ENCODE measurements around the gene PADI1.

The PADI1 gene

DNA sequence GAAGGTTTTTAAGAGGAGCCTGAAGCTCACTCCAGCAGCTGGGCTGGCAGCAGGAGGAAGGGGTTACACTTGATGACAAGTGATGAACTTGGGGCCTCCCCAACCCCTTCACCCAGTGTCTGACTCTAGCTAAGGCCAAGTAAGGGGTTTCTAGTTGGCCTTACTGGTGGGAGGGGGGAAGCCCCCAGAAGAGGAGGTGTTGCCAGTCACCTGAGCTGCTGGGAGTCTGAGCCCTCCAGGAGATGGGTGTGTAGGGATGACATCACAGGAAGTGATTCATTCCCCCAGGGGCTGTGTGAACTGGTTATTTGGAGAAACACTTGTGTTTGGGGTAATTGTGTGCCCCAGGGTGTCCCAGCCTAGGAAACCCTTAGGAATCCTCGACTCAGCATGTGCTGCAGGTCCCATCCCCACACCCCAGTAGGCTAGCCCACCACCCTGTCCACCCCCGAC is 3.1 kb downstream of the PADI1 start:
- H3K4me3 ChIP-seq (ENCODE audit: low read length in 2 of 2) = no peak overlapping the region
- H3K9ac ChIP-seq (ENCODE audit: low read depth in 1 of 2, low read length in 2 of 2) = no peak overlapping the region
- H3K27ac ChIP-seq (ENCODE audit: low read depth in 2 of 2, low read length in 2 of 2) = no peak overlapping the region
- no peaks in the 10 kb centered on the region for H3K36me3 ChIP-seq (ENCODE audit: control insufficient read depth in 2 of 2, insufficient read depth in 2 of 2, low read length in 2 of 2)
- peaks cover 0 to 6% of the 10 kb centered on the region in 2 donors for H3K4me1 ChIP-seq (ENCODE audit: control insufficient read depth in 2 of 2, insufficient read depth in 2 of 2, low read length in 2 of 2)
- peaks cover 0 to 6% of the 10 kb centered on the region in 2 donors for H3K27me3 ChIP-seq (ENCODE audit: control insufficient read depth in 2 of 2, insufficient read depth in 2 of 2, low read length in 2 of 2)
- H3K9me3 ChIP-seq (ENCODE audit: control insufficient read depth in 2 of 2, low read length in 2 of 2) = no peaks in the 10 kb centered on the region

DNA sequence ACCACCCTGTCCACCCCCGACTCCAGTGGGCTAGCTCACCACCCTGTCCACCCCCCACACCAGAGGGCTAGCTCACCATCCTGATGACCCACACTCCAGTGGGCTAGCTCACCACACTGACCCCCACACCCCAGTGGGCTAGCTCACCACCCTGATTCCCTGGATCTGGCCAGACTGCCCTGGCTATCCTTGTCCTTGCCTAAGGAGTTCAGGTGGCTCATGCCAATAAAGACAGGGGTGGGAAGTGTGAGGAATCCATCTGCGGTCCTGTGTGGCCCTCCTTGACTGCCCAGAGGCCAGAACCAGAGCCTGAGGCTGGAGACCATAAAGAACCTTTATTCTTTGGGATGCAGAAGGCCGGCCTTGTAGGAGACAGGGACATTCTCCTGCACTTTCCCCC is 3.6 kb downstream of the PADI1 start:
- Histone ChIP-seq H3K9me3 (ENCODE audit: control insufficient read depth in 2 of 2, low read length in 2 of 2) (no peaks in the 10 kb centered on the region), H3K9ac (ENCODE audit: low read depth in 1 of 2, low read length in 2 of 2) (no peak overlapping the region), H3K4me3 (ENCODE audit: low read length in 2 of 2) (no peak overlapping the region), H3K36me3 (ENCODE audit: control insufficient read depth in 2 of 2, insufficient read depth in 2 of 2, low read length in 2 of 2) (no peaks in the 10 kb centered on the region), H3K4me1 (ENCODE audit: control insufficient read depth in 2 of 2, insufficient read depth in 2 of 2, low read length in 2 of 2) (peaks cover 0 to 6% of the 10 kb centered on the region in 2 donors), H3K27me3 (ENCODE audit: control insufficient read depth in 2 of 2, insufficient read depth in 2 of 2, low read length in 2 of 2) (peaks cover 3 to 6% of the 10 kb centered on the region in 2 donors), H3K27ac (ENCODE audit: low read depth in 2 of 2, low read length in 2 of 2) (no peak overlapping the region)

GRCh38 chr1:17209430-17209829 is 4.5 kb downstream of the PADI1 start:
- no peak overlapping the region for H3K4me3 ChIP-seq (ENCODE audit: low read length in 2 of 2)

GRCh38 chr1:17210176-17210575 is 5.2 kb downstream of the PADI1 start:
- Histone ChIP-seq H3K9me3 (ENCODE audit: control insufficient read depth in 2 of 2, low read length in 2 of 2) (no peaks in the 10 kb centered on the region), H3K9ac (ENCODE audit: low read depth in 1 of 2, low read length in 2 of 2) (no peak overlapping the region), H3K27ac (ENCODE audit: low read depth in 2 of 2, low read length in 2 of 2) (no peak overlapping the region), H3K4me3 (ENCODE audit: low read length in 2 of 2) (no peak overlapping the region), H3K4me1 (ENCODE audit: control insufficient read depth in 2 of 2, insufficient read depth in 2 of 2, low read length in 2 of 2) (peaks cover 0 to 6% of the 10 kb centered on the region in 2 donors), H3K27me3 (ENCODE audit: control insufficient read depth in 2 of 2, insufficient read depth in 2 of 2, low read length in 2 of 2) (peaks cover 3 to 11% of the 10 kb centered on the region in 2 donors), H3K36me3 (ENCODE audit: control insufficient read depth in 2 of 2, insufficient read depth in 2 of 2, low read length in 2 of 2) (no peaks in the 10 kb centered on the region)

More at GRCh38 chr1:17209430-17209829, 4.5 kb downstream of the PADI1 start:
- H3K4me1 ChIP-seq (ENCODE audit: control insufficient read depth in 2 of 2, insufficient read depth in 2 of 2, low read length in 2 of 2) = peaks cover 0 to 6% of the 10 kb centered on the region in 2 donors
- H3K27me3 ChIP-seq (ENCODE audit: control insufficient read depth in 2 of 2, insufficient read depth in 2 of 2, low read length in 2 of 2) = peaks cover 3 to 11% of the 10 kb centered on the region in 2 donors
- no peak overlapping the region for H3K27ac ChIP-seq (ENCODE audit: low read depth in 2 of 2, low read length in 2 of 2)
- H3K36me3 ChIP-seq (ENCODE audit: control insufficient read depth in 2 of 2, insufficient read depth in 2 of 2, low read length in 2 of 2) = no peaks in the 10 kb centered on the region
- no peak overlapping the region for H3K9ac ChIP-seq (ENCODE audit: low read depth in 1 of 2, low read length in 2 of 2)
- H3K9me3 ChIP-seq (ENCODE audit: control insufficient read depth in 2 of 2, low read length in 2 of 2) = no peaks in the 10 kb centered on the region

- peaks cover 3 to 11% of the 10 kb centered on the region in 2 donors for H3K27me3 ChIP-seq (ENCODE audit: control insufficient read depth in 2 of 2, insufficient read depth in 2 of 2, low read length in 2 of 2)
- H3K4me3 ChIP-seq (ENCODE audit: low read length in 2 of 2) = no peak overlapping the region
- no peaks in the 10 kb centered on the region for H3K9me3 ChIP-seq (ENCODE audit: control insufficient read depth in 2 of 2, low read length in 2 of 2)
- H3K27ac ChIP-seq (ENCODE audit: low read depth in 2 of 2, low read length in 2 of 2) = no peak overlapping the region
- no peak overlapping the region for H3K9ac ChIP-seq (ENCODE audit: low read depth in 1 of 2, low read length in 2 of 2)
- peaks cover 0 to 6% of the 10 kb centered on the region in 2 donors for H3K4me1 ChIP-seq (ENCODE audit: control insufficient read depth in 2 of 2, insufficient read depth in 2 of 2, low read length in 2 of 2)
- H3K36me3 ChIP-seq (ENCODE audit: control insufficient read depth in 2 of 2, insufficient read depth in 2 of 2, low read length in 2 of 2) = no peaks in the 10 kb centered on the region
Measured at GRCh38 chr1:17211377-17211776, 6.4 kb downstream of the PADI1 start.

GRCh38 chr1:17212009-17212408 is 7.1 kb downstream of the PADI1 start:
- Histone ChIP-seq H3K9ac (ENCODE audit: low read depth in 1 of 2, low read length in 2 of 2) (no peak overlapping the region), H3K27ac (ENCODE audit: low read depth in 2 of 2, low read length in 2 of 2) (no peak overlapping the region), H3K4me1 (ENCODE audit: control insufficient read depth in 2 of 2, insufficient read depth in 2 of 2, low read length in 2 of 2) (peaks cover 0 to 6% of the 10 kb centered on the region in 2 donors), H3K4me3 (ENCODE audit: low read length in 2 of 2) (no peak overlapping the region), H3K27me3 (ENCODE audit: control insufficient read depth in 2 of 2, insufficient read depth in 2 of 2, low read length in 2 of 2) (peaks cover 3 to 10% of the 10 kb centered on the region in 2 donors), H3K36me3 (ENCODE audit: control insufficient read depth in 2 of 2, insufficient read depth in 2 of 2, low read length in 2 of 2) (no peaks in the 10 kb centered on the region), H3K9me3 (ENCODE audit: control insufficient read depth in 2 of 2, low read length in 2 of 2) (no peaks in the 10 kb centered on the region)

DNA sequence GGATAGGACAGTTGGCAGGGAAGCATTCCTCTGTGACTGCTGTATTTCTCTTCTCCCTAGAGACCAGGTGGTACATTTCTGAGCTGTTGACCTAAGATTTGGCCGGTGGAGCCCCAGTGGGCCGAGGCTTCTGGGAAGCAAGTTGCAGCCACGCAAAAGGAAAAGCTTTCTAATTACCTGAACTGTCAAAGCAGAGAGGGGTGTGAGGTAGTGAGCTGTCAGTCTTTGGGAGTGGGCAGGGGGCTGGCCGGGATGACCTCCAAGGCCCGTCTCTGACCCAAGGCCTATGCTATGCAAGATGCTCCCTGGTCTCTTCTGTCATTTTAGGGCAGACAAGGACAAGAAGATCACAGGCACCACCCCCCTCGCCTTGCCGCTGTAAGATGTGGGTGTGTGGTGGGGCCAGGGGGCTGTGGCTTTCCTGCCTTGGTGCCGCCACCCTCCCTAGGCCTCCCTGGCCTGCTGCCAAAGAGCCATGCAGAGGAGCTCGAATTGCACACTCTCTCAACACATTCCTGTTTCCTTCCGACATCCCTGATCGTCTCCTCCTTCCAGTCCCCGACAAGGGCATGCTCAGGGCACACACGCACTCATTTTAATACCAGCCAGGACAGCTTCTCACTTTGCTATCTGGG is 7.7 kb downstream of the PADI1 start:
- Histone ChIP-seq H3K27ac (ENCODE audit: low read depth in 2 of 2, low read length in 2 of 2) (no peak overlapping the region), H3K36me3 (ENCODE audit: control insufficient read depth in 2 of 2, insufficient read depth in 2 of 2, low read length in 2 of 2) (no peaks in the 10 kb centered on the region)

DNA sequence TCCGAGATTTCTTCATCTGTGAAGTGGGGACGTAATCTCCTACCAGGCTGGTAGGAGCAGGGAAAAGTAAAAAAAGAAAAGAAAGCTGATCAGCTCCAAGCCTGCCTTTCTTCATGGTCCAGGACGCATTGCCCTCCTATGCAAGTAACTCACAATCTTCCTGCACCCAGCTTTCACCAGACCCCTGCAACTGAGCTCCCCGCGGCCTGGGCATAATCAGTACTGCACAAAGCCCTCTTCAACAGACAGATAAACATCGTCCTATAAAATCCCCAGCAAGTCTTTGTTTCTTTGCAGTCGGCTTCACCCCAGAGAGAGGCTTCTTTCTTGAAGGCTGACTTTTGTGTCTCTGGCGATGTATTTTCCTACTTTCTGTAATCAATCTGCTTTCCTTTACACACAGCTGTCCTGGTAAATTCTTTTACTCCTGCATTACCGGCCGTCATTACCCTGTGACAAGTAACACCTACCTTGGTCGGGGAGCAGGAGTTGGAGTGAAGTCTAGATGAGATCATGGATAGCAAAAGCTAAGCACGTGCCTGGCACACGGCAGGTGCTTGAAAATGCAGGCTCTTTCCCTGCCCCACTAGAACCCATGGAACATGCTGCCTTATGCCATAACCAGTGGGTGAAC is 8.3 kb downstream of the PADI1 start:
- H3K9me3 ChIP-seq (ENCODE audit: control insufficient read depth in 2 of 2, low read length in 2 of 2) = no peaks in the 10 kb centered on the region
- H3K9ac ChIP-seq (ENCODE audit: low read depth in 1 of 2, low read length in 2 of 2) = no peak overlapping the region
- no peaks in the 10 kb centered on the region for H3K36me3 ChIP-seq (ENCODE audit: control insufficient read depth in 2 of 2, insufficient read depth in 2 of 2, low read length in 2 of 2)
- no peak overlapping the region for H3K4me3 ChIP-seq (ENCODE audit: low read length in 2 of 2)
- H3K27me3 ChIP-seq (ENCODE audit: control insufficient read depth in 2 of 2, insufficient read depth in 2 of 2, low read length in 2 of 2) = peaks cover 5 to 9% of the 10 kb centered on the region in 2 donors
- H3K27ac ChIP-seq (ENCODE audit: low read depth in 2 of 2, low read length in 2 of 2) = no peak overlapping the region
- H3K4me1 ChIP-seq (ENCODE audit: control insufficient read depth in 2 of 2, insufficient read depth in 2 of 2, low read length in 2 of 2) = peaks cover 0 to 2% of the 10 kb centered on the region in 2 donors

More for the DNA sequence above, 7.7 kb downstream of the PADI1 start:
- peaks cover 0 to 2% of the 10 kb centered on the region in 2 donors for H3K4me1 ChIP-seq (ENCODE audit: control insufficient read depth in 2 of 2, insufficient read depth in 2 of 2, low read length in 2 of 2)
- no peak overlapping the region for H3K4me3 ChIP-seq (ENCODE audit: low read length in 2 of 2)
- no peak overlapping the region for H3K9ac ChIP-seq (ENCODE audit: low read depth in 1 of 2, low read length in 2 of 2)
- H3K27me3 ChIP-seq (ENCODE audit: control insufficient read depth in 2 of 2, insufficient read depth in 2 of 2, low read length in 2 of 2) = peaks cover 5 to 9% of the 10 kb centered on the region in 2 donors
- no peaks in the 10 kb centered on the region for H3K9me3 ChIP-seq (ENCODE audit: control insufficient read depth in 2 of 2, low read length in 2 of 2)

- H3K9ac ChIP-seq (ENCODE audit: low read depth in 1 of 2, low read length in 2 of 2) = no peak overlapping the region
- no peaks in the 10 kb centered on the region for H3K9me3 ChIP-seq (ENCODE audit: control insufficient read depth in 2 of 2, low read length in 2 of 2)
- peaks cover 5 to 9% of the 10 kb centered on the region in 2 donors for H3K27me3 ChIP-seq (ENCODE audit: control insufficient read depth in 2 of 2, insufficient read depth in 2 of 2, low read length in 2 of 2)
- no peaks in the 10 kb centered on the region for H3K36me3 ChIP-seq (ENCODE audit: control insufficient read depth in 2 of 2, insufficient read depth in 2 of 2, low read length in 2 of 2)
- H3K27ac ChIP-seq (ENCODE audit: low read depth in 2 of 2, low read length in 2 of 2) = no peak overlapping the region
- no peak overlapping the region for H3K4me3 ChIP-seq (ENCODE audit: low read length in 2 of 2)
- peaks cover 0 to 2% of the 10 kb centered on the region in 2 donors for H3K4me1 ChIP-seq (ENCODE audit: control insufficient read depth in 2 of 2, insufficient read depth in 2 of 2, low read length in 2 of 2)
Measured at GRCh38 chr1:17213782-17214148, 8.8 kb downstream of the PADI1 start.

- H3K4me1 ChIP-seq (ENCODE audit: control insufficient read depth in 2 of 2, insufficient read depth in 2 of 2, low read length in 2 of 2) = peaks cover 0 to 2% of the 10 kb centered on the region in 2 donors
- H3K9ac ChIP-seq (ENCODE audit: low read depth in 1 of 2, low read length in 2 of 2) = no peak overlapping the region
- H3K27me3 ChIP-seq (ENCODE audit: control insufficient read depth in 2 of 2, insufficient read depth in 2 of 2, low read length in 2 of 2) = peaks cover 5 to 9% of the 10 kb centered on the region in 2 donors
- H3K4me3 ChIP-seq (ENCODE audit: low read length in 2 of 2) = no peak overlapping the region
- H3K36me3 ChIP-seq (ENCODE audit: control insufficient read depth in 2 of 2, insufficient read depth in 2 of 2, low read length in 2 of 2) = no peaks in the 10 kb centered on the region
- H3K27ac ChIP-seq (ENCODE audit: low read depth in 2 of 2, low read length in 2 of 2) = no peak overlapping the region
- no peaks in the 10 kb centered on the region for H3K9me3 ChIP-seq (ENCODE audit: control insufficient read depth in 2 of 2, low read length in 2 of 2)
Measured at GRCh38 chr1:17214876-17215544, 10.1 kb downstream of the PADI1 start.
